Left lung (tissue), 10 donors: ENCODE results near the gene PLEKHG4B. TPM values are rescaled to one million over a fixed set of nuclear protein-coding genes. Genes with fewer than 3 reads are reported as not detected.

Experiments
- ATAC-seq: fragments of 200-7000 bp; cut with Tn5 transposase; one replicate; pipeline ENCODE4 v1.9.1; 2020; ENCODE audit warnings: moderate library complexity
- DNase-seq, 4 donors: peaks; one replicate each; pipeline ENCODE4 v3.0.0-alpha.2; 2013 to 2020
- H3K27ac ChIP-seq, 2 donors: fragments of 200-600 bp; sonication (generic) in 1 of 2; one replicate each; pipeline versions ENCODE4 v1.5.0 to v1.8.0; 2020 to 2021
- H3K27me3 ChIP-seq, 2 donors: fragments of 200-600 bp; sonication (generic) in 1 of 2; one replicate each; pipeline versions ENCODE4 v1.5.0 to v1.8.0; 2020 to 2021
- H3K36me3 ChIP-seq, 2 donors: fragments of 200-600 bp; sonication (generic) in 1 of 2; one replicate each; pipeline versions ENCODE4 v1.5.0 to v1.8.0; 2020 to 2021
- H3K4me1 ChIP-seq, 2 donors: fragments of 200-600 bp; one replicate each; pipeline ENCODE4 v1.8.0; 2021
- H3K4me3 ChIP-seq, 2 donors: fragments of 200-600 bp; sonication (generic) in 1 of 2; one replicate each; pipeline versions ENCODE4 v1.5.0 to v1.8.0; 2020 to 2021; ENCODE audit warnings: mild to moderate bottlenecking in 1 of 2
- H3K9me3 ChIP-seq, 2 donors: fragments of 200-600 bp; sonication (generic) in 1 of 2; one replicate each; pipeline versions ENCODE4 v1.5.0 to v1.8.0; 2020 to 2021
- intact Hi-C, 2 donors: fragments of 100-400 bp; cut with DNase I; formaldehyde crosslinking; loops; one replicate each; pipeline versions ENCODE4 v1.11.2 to v1.14.2; 2022
- polyA plus RNA-seq, 6 donors: library from polyadenylated mRNA; unstranded; fragments of 120-200 nt; gene quantifications; one replicate each; pipeline ENCODE4 v1.2.1, GENCODE V29; 2013; ENCODE audit not compliant: insufficient read length in 6 of 6
- total RNA-seq, 2 donors: library from RNA; stranded (reverse); fragmentation: NEBNext Ultra II Directional; extraction: Animal tissue kit (Norgen Biotek cat#: 25700); gene quantifications; one replicate each; pipeline ENCODE4 v1.2.1, GENCODE V29; 2021
- TF ChIP-seq, protein P1 (sequence below), 2 donors: fragments of 200-600 bp; sonication (generic) in 1 of 2; IDR thresholded peaks; one replicate each; pipeline versions ENCODE4 v1.5.0 to v1.8.0; 2021; ENCODE audit warnings: antibody characterized with exemption in 2 of 2
- donor health status: DM: no; HTN: yes; CAD: no.
- donor health status: DM: no; HTN: no; CAD: no.

PLEKHG4B gene
- total and polyA plus RNA-seq, 8 donors: 1.2 to 19.5 (median 15.5) TPM

DNA sequence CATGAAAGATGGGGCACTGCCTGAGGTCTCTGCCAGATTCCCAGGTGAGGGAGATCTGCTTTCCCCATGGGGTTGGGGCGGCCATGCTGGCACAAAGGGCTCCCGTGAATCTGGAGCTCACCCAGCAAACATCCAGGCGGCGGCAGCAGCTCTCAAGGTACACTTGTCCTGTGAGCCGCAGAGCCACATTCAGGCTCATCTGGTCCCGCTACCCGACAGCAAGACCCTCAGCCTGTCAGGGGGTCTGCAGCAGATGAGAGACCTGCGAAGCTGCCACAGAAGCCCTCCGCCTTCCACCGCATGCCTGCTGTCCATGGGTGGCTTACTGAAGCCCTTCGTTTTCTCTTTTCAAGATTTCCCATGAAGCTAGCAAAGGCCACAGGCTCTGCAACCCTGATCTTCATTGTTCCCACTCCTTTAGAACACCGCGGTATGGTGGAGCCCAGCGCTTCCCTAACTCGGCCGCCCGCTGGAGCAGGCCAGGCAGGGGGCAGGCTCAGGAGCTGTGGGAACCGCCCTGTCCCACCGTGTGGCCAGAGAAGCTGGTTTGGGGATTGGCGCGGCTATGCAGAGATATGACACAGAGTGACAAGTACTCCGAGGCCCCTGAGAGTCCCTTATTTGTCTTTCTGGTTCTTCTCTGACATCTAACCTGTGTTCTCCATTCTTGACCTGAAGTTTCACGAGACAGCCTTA is 108.1 kb downstream of the PLEKHG4B start:
- ATAC-seq (no peak), DNase-seq (no peak)
- Histone ChIP-seq H3K4me1 (no peaks in the 10 kb centered on the region), H3K9me3 (no peaks in the 10 kb centered on the region), H3K27me3 (no peaks in the 10 kb centered on the region), H3K27ac (no peak overlapping the region), H3K4me3 (no peak overlapping the region), H3K36me3 (peaks cover 0 to 24% of the 10 kb centered on the region in 2 donors)
- TF ChIP-seq, protein P1, sequence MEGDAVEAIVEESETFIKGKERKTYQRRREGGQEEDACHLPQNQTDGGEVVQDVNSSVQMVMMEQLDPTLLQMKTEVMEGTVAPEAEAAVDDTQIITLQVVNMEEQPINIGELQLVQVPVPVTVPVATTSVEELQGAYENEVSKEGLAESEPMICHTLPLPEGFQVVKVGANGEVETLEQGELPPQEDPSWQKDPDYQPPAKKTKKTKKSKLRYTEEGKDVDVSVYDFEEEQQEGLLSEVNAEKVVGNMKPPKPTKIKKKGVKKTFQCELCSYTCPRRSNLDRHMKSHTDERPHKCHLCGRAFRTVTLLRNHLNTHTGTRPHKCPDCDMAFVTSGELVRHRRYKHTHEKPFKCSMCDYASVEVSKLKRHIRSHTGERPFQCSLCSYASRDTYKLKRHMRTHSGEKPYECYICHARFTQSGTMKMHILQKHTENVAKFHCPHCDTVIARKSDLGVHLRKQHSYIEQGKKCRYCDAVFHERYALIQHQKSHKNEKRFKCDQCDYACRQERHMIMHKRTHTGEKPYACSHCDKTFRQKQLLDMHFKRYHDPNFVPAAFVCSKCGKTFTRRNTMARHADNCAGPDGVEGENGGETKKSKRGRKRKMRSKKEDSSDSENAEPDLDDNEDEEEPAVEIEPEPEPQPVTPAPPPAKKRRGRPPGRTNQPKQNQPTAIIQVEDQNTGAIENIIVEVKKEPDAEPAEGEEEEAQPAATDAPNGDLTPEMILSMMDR (IDR thresholded peaks at IDR 0.05): no peak
- intact Hi-C loops: no loop called here

GRCh38 chr5:200985-201384 is 109.0 kb downstream of the PLEKHG4B start:
- TF ChIP-seq, protein P1 (IDR thresholded peaks at IDR 0.05): no peak
- intact Hi-C loops: no loop called here
- peaks cover 0 to 33% of the 10 kb centered on the region in 2 donors for H3K36me3 ChIP-seq
- H3K9me3 ChIP-seq: no peaks in the 10 kb centered on the region
- ATAC-seq (no peak), DNase-seq (no peak)
- no peak overlapping the region for H3K4me3 ChIP-seq
- no peaks in the 10 kb centered on the region for H3K27me3 ChIP-seq
- H3K4me1 ChIP-seq: no peaks in the 10 kb centered on the region
- H3K27ac ChIP-seq: no peak overlapping the region

GRCh38 chr5:201672-202071 is 109.7 kb downstream of the PLEKHG4B start:
- Histone ChIP-seq H3K36me3 (peaks cover 0 to 39% of the 10 kb centered on the region in 2 donors), H3K27me3 (no peaks in the 10 kb centered on the region), H3K4me1 (no peaks in the 10 kb centered on the region), H3K4me3 (no peak overlapping the region), H3K27ac (no peak overlapping the region), H3K9me3 (no peaks in the 10 kb centered on the region)
- ATAC-seq: no peak
- TF ChIP-seq, protein P1 (IDR thresholded peaks at IDR 0.05): no peak
- no peak for DNase-seq
- intact Hi-C loops: no loop called here

- ATAC-seq (no peak), DNase-seq (no peak)
- TF ChIP-seq, protein P1 (IDR thresholded peaks at IDR 0.05): no peak
- intact Hi-C loops: no loop called here
- Histone ChIP-seq H3K36me3 (peaks cover 0 to 39% of the 10 kb centered on the region in 2 donors), H3K27me3 (no peaks in the 10 kb centered on the region), H3K4me1 (no peaks in the 10 kb centered on the region), H3K9me3 (no peaks in the 10 kb centered on the region), H3K4me3 (no peak overlapping the region), H3K27ac (no peak overlapping the region)
These were observed 111.4 kb downstream of the PLEKHG4B start for GRCh38 chr5:203246-203930.

DNA sequence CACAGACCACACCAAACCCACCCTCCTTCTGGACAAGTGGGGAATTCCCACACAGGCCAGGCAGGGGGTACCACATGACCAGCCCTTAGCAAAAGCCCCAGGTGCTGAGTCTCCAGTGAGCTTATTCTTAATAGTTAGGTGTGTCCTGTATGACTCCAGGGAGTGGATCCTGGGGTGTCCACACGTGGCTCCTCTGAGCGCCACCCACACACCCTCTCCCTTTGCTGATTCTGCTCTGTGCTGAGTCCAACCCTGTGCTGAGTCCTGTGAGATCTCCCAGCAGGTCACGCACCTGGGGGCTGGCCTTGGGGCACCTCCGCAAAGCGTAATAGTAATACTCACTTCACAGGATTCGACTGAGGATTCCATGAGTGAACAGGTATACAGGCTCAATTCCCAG is 112.0 kb downstream of the PLEKHG4B start:
- intact Hi-C loops: no loop called here
- Histone ChIP-seq H3K9me3 (no peaks in the 10 kb centered on the region), H3K27me3 (no peaks in the 10 kb centered on the region), H3K4me1 (no peaks in the 10 kb centered on the region), H3K36me3 (peaks cover 0 to 36% of the 10 kb centered on the region in 2 donors), H3K27ac (no peak overlapping the region), H3K4me3 (no peak overlapping the region)
- DNase-seq (no peak), ATAC-seq (no peak)
- TF ChIP-seq, protein P1 (IDR thresholded peaks at IDR 0.05): no peak
